Mucosa of stomach (tissue), 1 donor: ENCODE results near the gene LIPC.

Experiments used
- H3K27me3 ChIP-seq: one replicate; pipeline ENCODE4 v1.7.0; 2013; ENCODE audit warnings: mild to moderate bottlenecking, low read length; ENCODE audit not compliant: control insufficient read depth, insufficient read depth
- H3K36me3 ChIP-seq: one replicate; pipeline ENCODE4 v1.7.0; 2013; ENCODE audit warnings: low read length; ENCODE audit not compliant: control insufficient read depth, insufficient read depth
- H3K4me1 ChIP-seq: one replicate; pipeline ENCODE4 v1.7.0; 2013; ENCODE audit warnings: mild to moderate bottlenecking, low read length; ENCODE audit not compliant: control insufficient read depth, insufficient read depth
- H3K4me3 ChIP-seq: one replicate; pipeline ENCODE4 v1.7.0; 2013; ENCODE audit warnings: low read length
- H3K9ac ChIP-seq: one replicate; pipeline ENCODE4 v1.7.0; 2013; ENCODE audit warnings: mild to moderate bottlenecking, low read length, moderate library complexity
- H3K9me3 ChIP-seq: one replicate; pipeline ENCODE4 v1.7.0; 2013; ENCODE audit warnings: mild to moderate bottlenecking, low read length, moderate library complexity; ENCODE audit not compliant: control insufficient read depth
- donor health status: Pancreatic carcinoma.

The LIPC gene

GRCh38 chr15:58521293-58521991, 89.7 kb downstream of the LIPC start:
- Histone ChIP-seq H3K4me1 (peaks cover 6% of the 10 kb centered on the region), H3K9me3 (no peaks in the 10 kb centered on the region), H3K4me3 (no peak overlapping the region), H3K27me3 (no peaks in the 10 kb centered on the region), H3K36me3 (no peaks in the 10 kb centered on the region), H3K9ac (no peak overlapping the region)

- no peaks in the 10 kb centered on the region for H3K27me3 ChIP-seq
- H3K4me1 ChIP-seq, result peaks cover 8% of the 10 kb centered on the region
- H3K9me3 ChIP-seq, result no peaks in the 10 kb centered on the region
- no peak overlapping the region for H3K4me3 ChIP-seq
- H3K9ac ChIP-seq, result no peak overlapping the region
- H3K36me3 ChIP-seq, result no peaks in the 10 kb centered on the region
Observed at GRCh38 chr15:58522391-58522790, 90.6 kb downstream of the LIPC start.

GRCh38 chr15:58522865-58523264, 91.1 kb downstream of the LIPC start:
- Histone ChIP-seq H3K9me3 (no peaks in the 10 kb centered on the region), H3K4me1 (peaks cover 13% of the 10 kb centered on the region), H3K36me3 (no peaks in the 10 kb centered on the region), H3K9ac (no peak overlapping the region), H3K4me3 (no peak overlapping the region), H3K27me3 (no peaks in the 10 kb centered on the region)

GRCh38 chr15:58523634-58524033, 91.8 kb downstream of the LIPC start:
- Histone ChIP-seq H3K9ac (no peak overlapping the region), H3K4me3 (no peak overlapping the region), H3K36me3 (no peaks in the 10 kb centered on the region), H3K27me3 (no peaks in the 10 kb centered on the region), H3K4me1 (peaks cover 19% of the 10 kb centered on the region), H3K9me3 (no peaks in the 10 kb centered on the region)

DNA sequence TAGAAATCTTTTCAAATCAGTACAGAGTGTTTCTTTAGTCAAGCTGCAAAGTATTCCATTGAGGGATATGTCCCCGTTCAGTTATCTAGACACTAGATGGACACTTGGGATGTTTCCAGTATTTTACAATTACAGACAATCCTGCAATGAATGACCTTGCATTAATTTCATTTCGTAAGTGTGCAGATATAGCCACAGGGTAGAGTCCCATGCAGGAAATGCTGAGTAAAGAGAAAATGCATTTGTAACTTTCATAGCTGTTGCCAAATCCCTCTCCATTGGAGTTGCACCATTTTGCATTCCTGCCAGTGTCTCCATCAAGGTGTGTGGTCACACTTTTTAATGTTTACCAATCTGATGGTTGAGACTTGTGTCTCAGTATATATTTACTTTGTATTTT, 92.5 kb downstream of the LIPC start:
- Histone ChIP-seq H3K27me3 (no peaks in the 10 kb centered on the region), H3K36me3 (no peaks in the 10 kb centered on the region), H3K9me3 (no peaks in the 10 kb centered on the region), H3K9ac (no peak overlapping the region), H3K4me1 (peaks cover 25% of the 10 kb centered on the region), H3K4me3 (no peak overlapping the region)

DNA sequence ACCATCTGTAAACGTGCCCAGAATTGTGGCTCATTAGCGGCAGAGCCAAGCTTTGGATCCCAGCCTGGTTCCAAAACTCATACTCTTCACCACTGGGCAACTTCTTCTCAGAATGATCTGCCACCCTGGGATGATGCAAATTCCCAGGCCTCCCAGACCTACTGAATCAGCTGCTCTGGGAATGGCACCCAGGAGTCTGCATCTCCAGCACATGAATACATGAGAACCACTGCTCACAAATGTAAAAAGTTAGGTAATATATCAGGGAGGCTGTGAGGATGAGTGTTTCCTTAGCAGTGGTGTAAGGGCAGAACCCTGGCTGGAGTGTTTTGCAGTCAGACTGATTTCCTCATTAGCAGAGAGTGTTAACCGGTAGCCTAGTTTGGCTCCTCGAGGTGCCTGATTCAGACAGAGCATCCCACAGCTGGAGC, 94.2 kb downstream of the LIPC start:
- peaks cover 26% of the 10 kb centered on the region for H3K4me1 ChIP-seq
- H3K36me3 ChIP-seq, result no peaks in the 10 kb centered on the region
- no peaks in the 10 kb centered on the region for H3K27me3 ChIP-seq
- no peak overlapping the region for H3K9ac ChIP-seq
- H3K4me3 ChIP-seq, result no peak overlapping the region
- no peaks in the 10 kb centered on the region for H3K9me3 ChIP-seq

- H3K36me3 ChIP-seq, result no peaks in the 10 kb centered on the region
- no peaks in the 10 kb centered on the region for H3K9me3 ChIP-seq
- H3K4me3 ChIP-seq, result no peak overlapping the region
- no peaks in the 10 kb centered on the region for H3K27me3 ChIP-seq
- no peak overlapping the region for H3K9ac ChIP-seq
- H3K4me1 ChIP-seq, result peaks cover 21% of the 10 kb centered on the region
Observed at GRCh38 chr15:58526647-58527192, 94.9 kb downstream of the LIPC start.

GRCh38 chr15:58527573-58528187, 95.9 kb downstream of the LIPC start:
- H3K9ac ChIP-seq, result no peak overlapping the region
- H3K36me3 ChIP-seq, result no peaks in the 10 kb centered on the region
- H3K27me3 ChIP-seq, result no peaks in the 10 kb centered on the region
- no peak overlapping the region for H3K4me3 ChIP-seq
- H3K9me3 ChIP-seq, result no peaks in the 10 kb centered on the region
- H3K4me1 ChIP-seq, result peaks cover 21% of the 10 kb centered on the region

DNA sequence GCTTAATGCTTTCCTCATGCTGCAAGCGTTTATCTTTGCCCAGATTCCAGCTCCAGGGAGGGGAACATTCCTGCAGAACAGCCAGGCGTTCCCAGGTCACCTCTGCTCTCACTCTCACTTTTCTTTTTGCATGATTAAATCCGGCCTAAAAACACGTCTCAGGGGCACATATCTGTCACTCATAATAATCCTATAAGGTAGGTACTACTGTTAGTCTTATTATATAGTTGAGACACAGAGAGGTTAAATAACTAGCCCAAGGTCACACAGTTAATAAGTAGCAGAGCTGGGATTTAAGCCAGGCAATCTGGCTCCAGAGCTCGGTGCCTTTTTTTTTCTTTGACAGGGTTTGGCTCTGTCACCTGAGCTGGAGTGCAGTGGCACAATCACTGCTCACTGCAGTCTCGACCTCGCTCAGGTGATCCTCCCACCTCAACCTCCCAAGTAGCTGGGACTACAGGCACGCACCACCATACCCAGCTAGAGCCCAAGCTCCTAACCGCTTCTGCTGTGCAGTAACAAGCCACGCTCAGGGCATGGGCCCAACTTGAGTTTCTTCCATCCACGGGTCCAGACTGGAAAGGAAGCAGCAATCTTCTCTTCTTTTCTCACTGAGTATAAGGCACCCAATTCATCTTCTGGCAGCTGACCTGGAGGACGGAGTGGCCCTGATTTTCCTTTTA, 96.5 kb downstream of the LIPC start:
- Histone ChIP-seq H3K4me1 (peaks cover 21% of the 10 kb centered on the region), H3K9me3 (no peaks in the 10 kb centered on the region), H3K27me3 (no peaks in the 10 kb centered on the region), H3K4me3 (no peak overlapping the region), H3K9ac (no peak overlapping the region), H3K36me3 (no peaks in the 10 kb centered on the region)

DNA sequence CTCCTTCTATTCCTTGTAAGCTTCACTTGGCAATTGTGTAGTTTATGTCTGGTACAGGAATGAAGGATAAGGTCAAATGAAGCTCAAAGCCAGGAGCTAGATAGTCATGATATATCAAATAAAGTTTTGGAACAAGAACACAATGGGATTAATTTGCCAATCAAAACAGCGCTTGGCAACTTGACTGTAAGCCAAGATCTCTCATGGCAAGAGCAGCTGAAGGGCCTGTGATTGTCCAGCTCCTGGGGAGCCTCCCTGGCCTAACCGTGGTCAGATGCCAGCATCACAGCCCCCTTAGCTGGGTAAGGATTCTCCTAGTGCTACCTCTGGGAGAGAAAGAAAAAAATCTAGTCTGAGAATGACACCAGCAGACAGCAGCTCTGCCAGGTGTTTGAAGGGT, 97.2 kb downstream of the LIPC start:
- Histone ChIP-seq H3K4me1 (peaks cover 21% of the 10 kb centered on the region), H3K36me3 (no peaks in the 10 kb centered on the region), H3K27me3 (no peaks in the 10 kb centered on the region), H3K9ac (no peak overlapping the region), H3K4me3 (no peak overlapping the region), H3K9me3 (no peaks in the 10 kb centered on the region)

- no peak overlapping the region for H3K9ac ChIP-seq
- H3K27me3 ChIP-seq, result no peaks in the 10 kb centered on the region
- H3K36me3 ChIP-seq, result no peaks in the 10 kb centered on the region
- H3K4me1 ChIP-seq, result peaks cover 21% of the 10 kb centered on the region
- no peaks in the 10 kb centered on the region for H3K9me3 ChIP-seq
- no peak overlapping the region for H3K4me3 ChIP-seq
Observed at GRCh38 chr15:58530056-58530590, 98.3 kb downstream of the LIPC start.

DNA sequence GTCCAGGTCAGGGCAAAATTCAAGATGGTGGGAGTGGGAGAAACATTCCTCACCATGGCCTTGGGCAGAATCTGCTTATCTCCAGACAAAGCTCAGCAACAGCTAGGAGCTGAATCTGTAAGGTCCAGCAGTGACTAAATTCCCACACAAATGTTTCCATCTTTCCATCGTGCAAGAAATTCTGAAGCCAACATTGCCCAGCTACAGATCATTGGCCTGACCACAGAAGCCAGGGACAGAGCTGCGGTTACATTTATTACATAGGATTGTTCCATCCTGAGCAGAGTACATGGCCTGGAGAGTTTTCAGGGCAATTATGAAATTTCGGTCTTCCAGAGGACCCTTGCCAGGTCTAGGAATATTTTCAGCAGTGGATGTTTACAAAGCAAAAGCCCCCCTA, 100.3 kb downstream of the LIPC start:
- Histone ChIP-seq H3K9ac (no peak overlapping the region), H3K4me1 (peaks cover 20% of the 10 kb centered on the region), H3K27me3 (no peaks in the 10 kb centered on the region), H3K4me3 (no peak overlapping the region), H3K36me3 (no peaks in the 10 kb centered on the region), H3K9me3 (no peaks in the 10 kb centered on the region)
